ENCODE results near the gene SLC12A5.

Gene SLC12A5

GRCh38 chr20:46030284-46031013 lies 1.4 kb downstream of the SLC12A5 start:
- DNase-seq: no peak

- DNase-seq: no peak
These were observed 2.1 kb downstream of the SLC12A5 start for GRCh38 chr20:46031014-46031569.

- DNase-seq: peak; percentile 37
These were observed 2.8 kb downstream of the SLC12A5 start for GRCh38 chr20:46031701-46032254.

- no peak for DNase-seq
These were observed 5.0 kb downstream of the SLC12A5 start for GRCh38 chr20:46034039-46034438.

- no peak for DNase-seq
These were observed 6.2 kb downstream of the SLC12A5 start for GRCh38 chr20:46035253-46035652.

- DNase-seq: no peak
These were observed 6.7 kb downstream of the SLC12A5 start for GRCh38 chr20:46035713-46036112.

- no peak for DNase-seq
These were observed 7.4 kb downstream of the SLC12A5 start for GRCh38 chr20:46036370-46036769.

- no peak for DNase-seq
These were observed 8.0 kb downstream of the SLC12A5 start for GRCh38 chr20:46037036-46037435.

- no peak for DNase-seq
These were observed 12.0 kb downstream of the SLC12A5 start for GRCh38 chr20:46040902-46041535.

GRCh38 chr20:46043556-46043955 lies 14.5 kb downstream of the SLC12A5 start:
- no peak for DNase-seq

- DNase-seq: no peak
These were observed 15.9 kb downstream of the SLC12A5 start for GRCh38 chr20:46044896-46045295.

GRCh38 chr20:46046588-46047310 lies 17.7 kb downstream of the SLC12A5 start:
- DNase-seq: no peak

GRCh38 chr20:46047821-46048220 lies 18.8 kb downstream of the SLC12A5 start:
- no peak for DNase-seq

GRCh38 chr20:46049190-46049589 lies 20.2 kb downstream of the SLC12A5 start:
- no peak for DNase-seq

- DNase-seq: no peak
These were observed 20.8 kb downstream of the SLC12A5 start for GRCh38 chr20:46049815-46050214.

- no peak for DNase-seq
These were observed 21.4 kb downstream of the SLC12A5 start for GRCh38 chr20:46050444-46050843.

- DNase-seq: no peak
These were observed 21.9 kb downstream of the SLC12A5 start for GRCh38 chr20:46050885-46051284.

GRCh38 chr20:46051556-46052308 lies 22.7 kb downstream of the SLC12A5 start:
- DNase-seq: no peak

GRCh38 chr20:46053416-46053815 lies 24.4 kb downstream of the SLC12A5 start:
- no peak for DNase-seq

- no peak for DNase-seq
These were observed 25.6 kb downstream of the SLC12A5 start for GRCh38 chr20:46054606-46055005.

GRCh38 chr20:46055269-46055668 lies 26.3 kb downstream of the SLC12A5 start:
- no peak for DNase-seq

GRCh38 chr20:46056027-46056833 lies 27.2 kb downstream of the SLC12A5 start:
- DNase-seq: no peak
